H1 (cell line): Measurements from ENCODE around the gene VEPH1. TPM values are rescaled to one million over a fixed set of nuclear protein-coding genes. Genes with fewer than 3 reads are reported as not detected.

Source experiments
- CTCF ChIA-PET: fragments of 300-600 bp; sonication (Branson Sonifier 250); formaldehyde crosslinking; loops from one replicate; lab custom pipeline; 2021; ENCODE audit not compliant: partially characterized antibody; lab: Charles Lee
- POLR2A ChIA-PET: fragments of 300-600 bp; sonication (Branson Sonifier 250); formaldehyde crosslinking; loops from one replicate; lab custom pipeline; 2021; ENCODE audit warnings: inconsistent platforms; ENCODE audit not compliant: partially characterized antibody; lab: Charles Lee
- DNase-seq, 2 experiments: peaks; one replicate each; pipeline versions ENCODE4 v3.0.0 to v3.0.0-alpha.2; 2010 to 2022; ENCODE audit warnings: low spot score in 2 of 2, low read depth in 1 of 2, mixed read lengths in 1 of 2
- FAIRE-seq: peaks from 2 replicates; lab custom pipeline; 2011; peaks lifted over from hg19 to GRCh38; lab: Jason Lieb, UNC
- H2AFZ ChIP-seq: 2 replicates; pipeline ENCODE4 v1.8.1; 2012; ENCODE audit warnings: low read length, inconsistent platforms
- H2AK5ac ChIP-seq: 2 replicates; pipeline ENCODE4 v1.6.1; 2013; ENCODE audit warnings: low read depth, low read length
- H2BK120ac ChIP-seq: replicated peaks from 2 replicates; pipeline ENCODE3; 2013; ENCODE audit warnings: low read depth, low read length, inconsistent platforms
- H2BK12ac ChIP-seq: 2 replicates; pipeline ENCODE4 v1.6.1; 2013; ENCODE audit warnings: low read depth, low read length
- H2BK15ac ChIP-seq: 2 replicates; pipeline ENCODE4 v1.6.1; 2013; ENCODE audit warnings: low read length
- H2BK20ac ChIP-seq: 2 replicates; pipeline ENCODE4 v1.6.1; 2013; ENCODE audit warnings: low read length
- H2BK5ac ChIP-seq: 2 replicates; pipeline ENCODE4 v1.6.1; 2013; ENCODE audit warnings: low read depth, low read length
- H3K14ac ChIP-seq: 2 replicates; pipeline ENCODE4 v1.6.1; 2013; ENCODE audit warnings: inconsistent platforms; ENCODE audit not compliant: insufficient read length
- H3K18ac ChIP-seq: 2 replicates; pipeline ENCODE4 v1.6.1; 2013; ENCODE audit warnings: low read length; ENCODE audit errors: extremely low read depth
- H3K23ac ChIP-seq: 2 replicates; pipeline ENCODE4 v1.6.1; 2013; ENCODE audit warnings: inconsistent platforms; ENCODE audit not compliant: insufficient read length
- H3K23me2 ChIP-seq: 2 replicates; pipeline ENCODE4 v1.6.1; 2013; ENCODE audit warnings: low read depth, low read length
- H3K27ac ChIP-seq: 2 replicates; pipeline ENCODE4 v1.6.1; 2011; ENCODE audit warnings: low read depth, low read length, inconsistent platforms
- H3K27me3 ChIP-seq, 4 experiments: replicated peaks in 1 of 4; 1 replicate in 1 of 4; 2 replicates in 3 of 4; pipeline versions ENCODE4 v1.6.1 to v1.8.1; 2011 to 2013; ENCODE audit warnings: low read length in 3 of 4, mild to moderate bottlenecking in 3 of 4, inconsistent platforms in 2 of 4, mixed read lengths in 2 of 4, moderate library complexity in 1 of 4; ENCODE audit not compliant: control insufficient read depth in 3 of 4, insufficient read depth in 3 of 4; ENCODE audit errors: extremely low read depth in 1 of 4
- H3K36me3 ChIP-seq, 4 experiments: 2 replicates each; pipeline versions ENCODE4 v1.6.1 to v1.8.1; 2011 to 2013; ENCODE audit warnings: mild to moderate bottlenecking in 4 of 4, low read length in 3 of 4, moderate library complexity in 2 of 4, control low read depth in 1 of 4, inconsistent platforms in 1 of 4; ENCODE audit not compliant: insufficient read depth in 4 of 4, control insufficient read depth in 2 of 4
- H3K4ac ChIP-seq: replicated peaks from 2 replicates; pipeline ENCODE3; 2013; ENCODE audit warnings: low read length, low read depth, mixed read lengths, inconsistent platforms; ENCODE audit not compliant: insufficient read length
- H3K4me1 ChIP-seq, 4 experiments: replicated peaks in 1 of 4; 1 replicate in 1 of 4; 2 replicates in 3 of 4; pipeline versions ENCODE4 v1.6.1 to v1.8.1; 2011 to 2013; ENCODE audit warnings: low read length in 3 of 4, inconsistent platforms in 2 of 4, mixed read lengths in 1 of 4; ENCODE audit not compliant: insufficient read depth in 4 of 4, control insufficient read depth in 3 of 4
- H3K4me2 ChIP-seq, 2 experiments: 2 replicates each; pipeline versions ENCODE4 v1.6.1 to v1.8.1; 2011 to 2013; ENCODE audit warnings: low read depth in 2 of 2, low read length in 2 of 2, control low read depth in 1 of 2, inconsistent platforms in 1 of 2, mild to moderate bottlenecking in 1 of 2; ENCODE audit not compliant: insufficient read depth in 1 of 2
- H3K4me3 ChIP-seq, 4 experiments: fragments of 200-600, 300-600 bp in 1 of 4; sonication (generic), shearing (Covaris generic), sonication (Bioruptor Twin) in 1 of 4; 2 replicates each; pipeline versions ENCODE4 v1.5.1 to v1.8.1; 2011 to 2016; ENCODE audit warnings: low read length in 4 of 4, low read depth in 3 of 4, control low read depth in 2 of 4, inconsistent platforms in 2 of 4, mild to moderate bottlenecking in 2 of 4, mixed read lengths in 1 of 4, moderate library complexity in 1 of 4; ENCODE audit not compliant: insufficient read depth in 2 of 4; ENCODE audit errors: extremely low read depth in 1 of 4
- H3K56ac ChIP-seq: replicated peaks from 2 replicates; pipeline ENCODE3; 2013; ENCODE audit warnings: low read depth, mild to moderate bottlenecking, mixed read lengths, low read length, inconsistent platforms; ENCODE audit not compliant: insufficient read length
- H3K79me1 ChIP-seq: 2 replicates; pipeline ENCODE4 v1.6.1; 2013; ENCODE audit warnings: low read depth, low read length, control low read depth
- H3K79me2 ChIP-seq, 2 experiments: 2 replicates each; pipeline versions ENCODE4 v1.6.1 to v1.8.1; 2012 to 2013; ENCODE audit warnings: low read length in 2 of 2, mild to moderate bottlenecking in 2 of 2, inconsistent platforms in 1 of 2; ENCODE audit not compliant: insufficient read depth in 2 of 2, control insufficient read depth in 1 of 2
- H3K9ac ChIP-seq, 4 experiments: replicated peaks in 1 of 4; 1 replicate in 1 of 4; 2 replicates in 3 of 4; pipeline versions ENCODE4 v1.6.1 to v1.8.1; 2011 to 2013; ENCODE audit warnings: low read depth in 3 of 4, low read length in 3 of 4, control low read depth in 2 of 4, mild to moderate bottlenecking in 2 of 4, moderate library complexity in 2 of 4, inconsistent platforms in 1 of 4; ENCODE audit errors: extremely low read depth in 1 of 4
- H3K9me3 ChIP-seq, 2 experiments: 2 replicates each; pipeline versions ENCODE4 v1.6.1 to v1.8.1; 2012 to 2013; ENCODE audit warnings: mild to moderate bottlenecking in 2 of 2, moderate library complexity in 2 of 2, control low read depth in 1 of 2, inconsistent platforms in 1 of 2, low read depth in 1 of 2, low read length in 1 of 2, mixed read lengths in 1 of 2; ENCODE audit not compliant: insufficient read depth in 2 of 2
- H4K20me1 ChIP-seq, 2 experiments: replicated peaks in 1 of 2; 2 replicates each; pipeline versions ENCODE3 to v1.8.1; 2011 to 2013; ENCODE audit warnings: inconsistent platforms in 2 of 2, low read length in 2 of 2, mild to moderate bottlenecking in 1 of 2; ENCODE audit not compliant: insufficient read depth in 2 of 2, control insufficient read depth in 1 of 2
- H4K5ac ChIP-seq: 2 replicates; pipeline ENCODE4 v1.6.1; 2013; ENCODE audit warnings: low read length, low read depth, mixed read lengths, inconsistent platforms; ENCODE audit not compliant: insufficient read length
- H4K8ac ChIP-seq: 2 replicates; pipeline ENCODE4 v1.8.0; 2013; ENCODE audit warnings: mild to moderate bottlenecking, moderate library complexity, low read length, inconsistent platforms; ENCODE audit not compliant: insufficient read depth; ENCODE audit errors: extremely low read depth
- H4K91ac ChIP-seq: replicated peaks from 2 replicates; pipeline ENCODE3; 2013; ENCODE audit warnings: low read length, mixed read lengths, inconsistent platforms; ENCODE audit not compliant: insufficient read length
- BRCA1 ChIP-seq: IDR thresholded peaks from 2 replicates; pipeline ENCODE4 v1.6.1; 2012; ENCODE audit warnings: low read depth, low read length, improper control_type of control experiment
- CHD1 ChIP-seq: IDR thresholded peaks from 2 replicates; pipeline ENCODE4 v1.6.1; 2012; ENCODE audit warnings: low read depth, low read length, improper control_type of control experiment
- CTBP2 ChIP-seq: IDR thresholded peaks from 2 replicates; pipeline ENCODE4 v1.7.0; 2011; ENCODE audit warnings: borderline replicate concordance, mild to moderate bottlenecking, moderate library complexity, mixed read lengths, low read length; ENCODE audit not compliant: insufficient read depth, insufficient read length
- EZH2 ChIP-seq: fragments of 200-600 bp; sonication (generic); IDR thresholded peaks from 2 replicates; pipeline ENCODE4 v1.7.1; 2012; ENCODE audit warnings: low read depth, mild to moderate bottlenecking, moderate library complexity, low read length, inconsistent platforms; ENCODE audit not compliant: severe bottlenecking
- GABPA ChIP-seq: IDR thresholded peaks from 2 replicates; pipeline ENCODE4 v1.6.1; 2011; ENCODE audit warnings: mild to moderate bottlenecking, low read length, moderate library complexity, borderline replicate concordance; ENCODE audit not compliant: insufficient read depth
- HDAC2 ChIP-seq, 2 experiments: fragments of 300-600 bp in 1 of 2; sonication (generic) in 1 of 2; IDR thresholded peaks; 2 replicates each; pipeline ENCODE4 v1.6.1; 2011 to 2012; ENCODE audit warnings: low read depth in 2 of 2, low read length in 2 of 2, mild to moderate bottlenecking in 2 of 2, moderate library complexity in 2 of 2, borderline replicate concordance in 1 of 2, inconsistent platforms in 1 of 2
- JUND ChIP-seq: IDR thresholded peaks from 2 replicates; pipeline ENCODE4 v1.6.1; 2011; ENCODE audit warnings: mild to moderate bottlenecking, improper control_type of control experiment, low read length
- NRF1 ChIP-seq: IDR thresholded peaks from 2 replicates; pipeline ENCODE4 v1.6.1; 2011; ENCODE audit warnings: mild to moderate bottlenecking, low read depth, low read length, improper control_type of control experiment
- POLR2AphosphoS5 ChIP-seq: IDR thresholded peaks from 2 replicates; pipeline ENCODE4 v1.6.1; 2011; ENCODE audit warnings: low read depth, low read length
- SP1 ChIP-seq: IDR thresholded peaks from 2 replicates; pipeline ENCODE4 v1.6.1; 2011; ENCODE audit warnings: low read depth, low read length
- SP2 ChIP-seq: IDR thresholded peaks from 2 replicates; pipeline ENCODE4 v1.6.1; 2012; ENCODE audit warnings: mild to moderate bottlenecking, low read length, inconsistent platforms
- SUZ12 ChIP-seq: fragments of 200-600 bp; sonication (generic); IDR thresholded peaks from 2 replicates; pipeline ENCODE4 v1.6.1; 2012; ENCODE audit warnings: mild to moderate bottlenecking, inconsistent platforms, low read length, moderate library complexity, mixed read lengths
- TBP ChIP-seq: IDR thresholded peaks from 2 replicates; pipeline ENCODE4 v1.6.1; 2011; ENCODE audit warnings: low read depth, low read length, improper control_type of control experiment
- ZNF274 ChIP-seq: IDR thresholded peaks from 2 replicates; pipeline ENCODE4 v1.7.0; 2012; ENCODE audit warnings: low read length, borderline replicate concordance; ENCODE audit errors: extremely low read depth
- WGBS, 2 experiments: shearing (Covaris generic) in 1 of 2; methylation state at CpG; one replicate each; pipeline versions ENCODE4 v1.1.6 to v1.1.7; 2013 to 2015; ENCODE audit warnings: low lambda C conversion rate in 2 of 2, mixed read lengths in 2 of 2, inconsistent platforms in 1 of 2, low coverage in 1 of 2, missing lambda C conversion rate in 1 of 2; ENCODE audit not compliant: insufficient replicate concordance in 2 of 2, insufficient coverage in 1 of 2, insufficient read length in 1 of 2; ENCODE audit errors: extremely low coverage in 1 of 2, missing lambda C conversion rate in 1 of 2; 5-methylcytosine and 5-hydroxymethylcytosine counted together
- polyA plus RNA-seq, 7 experiments: library from polyadenylated mRNA; depleted of rRNA in 3 of 7; stranded (reverse) in 5 of 7; unstranded in 2 of 7; fragments of >200 nt in 5 of 7; fragments of 200-250 nt in 2 of 7; gene quantifications; 1 replicate in 5 of 7; 2 replicates in 1 of 7; 4 replicates in 1 of 7; pipeline versions ENCODE4 v1.2.1 to v1.2.3, GENCODE V29; 2011 to 2013; ENCODE audit warnings: missing spikeins in 2 of 7, mixed read lengths in 2 of 7
- total RNA-seq: library from RNA; stranded (reverse); fragmentation: NEBNext Ultra II Directional; extraction: Animal tissue kit (Norgen Biotek cat#: 25700); gene quantifications from 2 replicates; pipeline ENCODE4 v1.2.1, GENCODE V29; 2021

Gene VEPH1
- total and polyA plus RNA-seq, 2 of the 8 experiments (the other 6 are each of a cell fraction or from before 2014, with no cell fraction given): 12.0 to 18.3 TPM

GRCh38 chr3:157263027-157263426 lies 240.2 kb downstream of the VEPH1 start:
- H2BK12ac ChIP-seq: no peak overlapping the region
- H2AK5ac ChIP-seq: no peak overlapping the region
- no peaks in the 10 kb centered on the region for H3K27me3 ChIP-seq
- H2BK5ac ChIP-seq: no peak overlapping the region
- no peaks in the 10 kb centered on the region; a peak in 1 of 8 replicates for H3K36me3 ChIP-seq
- H3K23me2 ChIP-seq: no peaks in the 10 kb centered on the region
- no peak overlapping the region for H3K18ac ChIP-seq
- H3K9ac ChIP-seq: no peak overlapping the region
- H3K23ac ChIP-seq: no peak overlapping the region
- DNase-seq (no peak), FAIRE-seq (no peak)
- no peak overlapping the region for H3K4me2 ChIP-seq
- no peak overlapping the region for H4K8ac ChIP-seq
- ChIA-PET POLR2A (no interaction called here), CTCF (no interaction called here)
- H3K4me3 ChIP-seq: no peak overlapping the region
- no peaks in the 10 kb centered on the region for H3K79me2 ChIP-seq
- H3K56ac ChIP-seq: no peak overlapping the region
- no peak overlapping the region for H2BK120ac ChIP-seq
- no peak overlapping the region for H3K27ac ChIP-seq
- H2AFZ ChIP-seq: no peak overlapping the region
- no peak overlapping the region for H3K4ac ChIP-seq
- WGBS, 2 experiments: 82% methylated on average over 1 of the region's 1 CpG; no CpG with 5 or more reads in 1 of the 2 experiments
- H3K79me1 ChIP-seq: no peaks in the 10 kb centered on the region
- H2BK20ac ChIP-seq: no peak overlapping the region
- no peak overlapping the region for H4K91ac ChIP-seq
- H2BK15ac ChIP-seq: no peak overlapping the region
- H3K9me3 ChIP-seq: no peaks in the 10 kb centered on the region
- TF ChIP-seq POLR2AphosphoS5: no peak
- TF ChIP-seq CHD1: no peak
- TF ChIP-seq BRCA1: no peak
- TF ChIP-seq JUND: no peak
- TF ChIP-seq GABPA: no peak
- no peak for TF ChIP-seq SP1
- no peak for TF ChIP-seq ZNF274
- TF ChIP-seq EZH2: no peak
- no peak for TF ChIP-seq HDAC2 (IDR thresholded peaks at IDR 0.05; ENCODE audit: borderline replicate concordance in 1 of 2, low read depth in 2 of 2, low read length in 2 of 2)
- no peak for TF ChIP-seq NRF1
- TF ChIP-seq SUZ12: no peak
- no peak for TF ChIP-seq TBP
- no peak for TF ChIP-seq SP2
- no peak for TF ChIP-seq CTBP2
- peaks cover 0 to 2% (median 0%) of the 10 kb centered on the region in 4 experiments; a peak in 2 of 7 replicates for H3K4me1 ChIP-seq
- H3K14ac ChIP-seq: no peak overlapping the region
- H4K20me1 ChIP-seq: no peaks in the 10 kb centered on the region
- H4K5ac ChIP-seq: no peak overlapping the region
